K562 (cell line): Measurements from ENCODE around the gene TFEB. TPM values are rescaled to one million over a fixed set of nuclear protein-coding genes. Genes with fewer than 3 reads are reported as not detected.
A peak's percentile ranks its signal among the peaks of the same experiment; 100 is the strongest.

Experiments
- ATAC-seq: fragments of 200-7000 bp; cut with Tn5 transposase; 3 replicates; pipeline ENCODE4 v1.9.1; 2020; ENCODE audit warnings: moderate library complexity
- BruUV-seq: library from RNA; stranded (reverse); fragments of 400-500 nt; replicated peaks from 2 replicates; lab custom pipeline; 2021; lab: Mats Ljungman, UMichigan
- CTCF ChIA-PET: fragments of 300-600 bp; formaldehyde crosslinking; extraction: SDS; loops from one replicate; lab custom pipeline; 2021; ENCODE audit warnings: low intra/inter-chr PET ratio; lab: Yijun Ruan, JAX
- POLR2A ChIA-PET: fragments of 300-600, 350-650 bp; sonication (Branson Sonifier 250); formaldehyde crosslinking; extraction: SDS; loops from one replicate; lab custom pipeline; 2021; ENCODE audit warnings: antibody characterized with exemption, inconsistent platforms; lab: Yijun Ruan, JAX
- DNase-seq, 4 experiments: peaks; one replicate each; pipeline versions ENCODE4 v3.0.0 to v3.0.0-alpha.2; 2011 to 2018; ENCODE audit warnings: low spot score in 3 of 4, mixed read lengths in 3 of 4; ENCODE audit errors: extremely low read depth in 1 of 4
- FAIRE-seq: peaks from 2 replicates; lab custom pipeline; 2011; peaks lifted over from hg19 to GRCh38; lab: Jason Lieb, UNC
- H2AFZ ChIP-seq: 2 replicates; pipeline ENCODE4 v1.6.0; 2011; ENCODE audit warnings: low read depth, low read length, control low read depth, inconsistent platforms
- H3K27ac ChIP-seq: fragments of 200-600 bp; 3 replicates; pipeline ENCODE4 v1.8.0; 2011; ENCODE audit warnings: low read depth, mild to moderate bottlenecking, control low read depth, inconsistent platforms, low read length, moderate library complexity, mixed read lengths; ENCODE audit errors: extremely low read depth
- H3K27me3 ChIP-seq, 2 experiments: fragments of 300-600 bp in 1 of 2; 2 replicates in 1 of 2; 3 replicates in 1 of 2; pipeline versions ENCODE4 v1.6.0 to v1.8.0; 2011; ENCODE audit warnings: inconsistent platforms in 2 of 2, low read length in 2 of 2, mild to moderate bottlenecking in 1 of 2, mixed read lengths in 1 of 2, moderate library complexity in 1 of 2; ENCODE audit not compliant: control insufficient read depth in 2 of 2, insufficient read depth in 2 of 2
- H3K36me3 ChIP-seq: fragments of 300-600 bp; 3 replicates; pipeline ENCODE4 v1.8.0; 2011; ENCODE audit warnings: mild to moderate bottlenecking, low read length, inconsistent platforms; ENCODE audit not compliant: control insufficient read depth, insufficient read depth
- H3K4me1 ChIP-seq, 2 experiments: fragments of 200-600 bp in 1 of 2; replicated peaks in 1 of 2; 2 replicates in 1 of 2; 3 replicates in 1 of 2; pipeline versions ENCODE4 v1.5.1 to v1.8.0; 2011; ENCODE audit warnings: inconsistent platforms in 2 of 2, low read length in 2 of 2, mild to moderate bottlenecking in 1 of 2, mixed read lengths in 1 of 2, moderate library complexity in 1 of 2; ENCODE audit not compliant: control insufficient read depth in 2 of 2, insufficient read depth in 2 of 2
- H3K4me2 ChIP-seq: 2 replicates; pipeline ENCODE4 v1.6.1; 2011; ENCODE audit warnings: low read length, control low read depth, inconsistent platforms, mixed read lengths; ENCODE audit not compliant: insufficient read depth
- H3K4me3 ChIP-seq: fragments of 200-600 bp; sonication (generic), shearing (Covaris generic); 2 replicates; pipeline ENCODE4 v1.5.1; 2016; ENCODE audit warnings: control low read depth, inconsistent platforms
- H3K79me2 ChIP-seq: fragments of 200-600 bp; 3 replicates; pipeline ENCODE4 v1.8.0; 2011; ENCODE audit warnings: low read length, inconsistent platforms; ENCODE audit not compliant: control insufficient read depth, insufficient read depth
- H3K9ac ChIP-seq, 2 experiments: 2 replicates each; pipeline versions ENCODE4 v1.6.0 to v1.6.1; 2011; ENCODE audit warnings: low read depth in 2 of 2, low read length in 2 of 2, control low read depth in 1 of 2, inconsistent platforms in 1 of 2, mild to moderate bottlenecking in 1 of 2, mixed read lengths in 1 of 2; ENCODE audit not compliant: insufficient read depth in 1 of 2
- H3K9me1 ChIP-seq: one replicate; pipeline ENCODE4 v1.6.0; 2011; ENCODE audit warnings: inconsistent platforms, mild to moderate bottlenecking, low read length, moderate library complexity; ENCODE audit not compliant: control insufficient read depth, insufficient read depth
- H3K9me3 ChIP-seq: replicated peaks from 2 replicates; pipeline ENCODE4 v1.5.1; 2011; ENCODE audit warnings: low read depth, low read length, inconsistent platforms; ENCODE audit not compliant: control insufficient read depth, insufficient read depth
- H4K20me1 ChIP-seq: replicated peaks from 2 replicates; pipeline ENCODE4 v1.6.1; 2011; ENCODE audit warnings: low read length, inconsistent platforms, mixed read lengths; ENCODE audit not compliant: control insufficient read depth, insufficient read depth
- CBX1 ChIP-seq: sonication (generic); IDR thresholded peaks from 2 replicates; pipeline ENCODE4 v1.6.1; 2016; ENCODE audit warnings: antibody characterized with exemption, low read depth, mild to moderate bottlenecking
- GTF2F1 ChIP-seq: IDR thresholded peaks from 2 replicates; pipeline ENCODE4 v1.6.1; 2011; ENCODE audit warnings: low read depth, low read length, improper control_type of control experiment
- KDM1A ChIP-seq, 2 experiments: fragments of 450-650 bp; IDR thresholded peaks; 2 replicates each; pipeline ENCODE4 v1.6.1; 2016; ENCODE audit warnings: mild to moderate bottlenecking in 2 of 2
- MCM7 ChIP-seq, 2 experiments: fragments of 450-650 bp; IDR thresholded peaks; 2 replicates each; pipeline ENCODE4 v1.6.1; 2016 to 2018
- NR2C2 ChIP-seq, 2 experiments: fragments of 200-800 bp in 1 of 2; sonication (Bioruptor generic) in 1 of 2; sonication (generic) in 1 of 2; formaldehyde crosslinking in 1 of 2; IDR thresholded peaks; 2 replicates each; pipeline versions ENCODE4 v1.6.1 to v1.8.0; 2016 to 2022; ENCODE audit warnings: mild to moderate bottlenecking in 1 of 2, missing compliant biosample characterization in 1 of 2, missing genetic modification characterization in 1 of 2, missing genetic modification reagents in 1 of 2
- PTBP1 ChIP-seq: fragments of 200-400 bp; formaldehyde crosslinking; IDR thresholded peaks from 2 replicates; pipeline ENCODE4 v1.6.1; 2017; ENCODE audit warnings: low read depth, low read length
- RCOR1 ChIP-seq, 2 experiments: IDR thresholded peaks; 2 replicates each; pipeline ENCODE4 v1.6.1; 2012; ENCODE audit warnings: low read depth in 2 of 2, low read length in 2 of 2, borderline replicate concordance in 1 of 2, improper control_type of control experiment in 1 of 2
- SRF ChIP-seq, 2 experiments: fragments of 250-450, 450-650 bp in 1 of 2; sonication (Bioruptor Pico) in 1 of 2; sonication (generic) in 1 of 2; formaldehyde crosslinking; IDR thresholded peaks; 2 replicates each; pipeline versions ENCODE4 v1.5.0 to v1.5.1; 2020 to 2022; ENCODE audit warnings: mild to moderate bottlenecking in 1 of 2, missing genetic modification reagents in 1 of 2
- ZNF280A ChIP-seq: fragments of 450-650 bp; IDR thresholded peaks from 2 replicates; pipeline ENCODE4 v1.6.1; 2018; ENCODE audit warnings: mild to moderate bottlenecking, low read depth; ENCODE audit not compliant: partially characterized antibody
- ZNF445 ChIP-seq: fragments of 250-450 bp; sonication (Bioruptor Pico); IDR thresholded peaks from 2 replicates; pipeline ENCODE4 v1.4.0; 2020; ENCODE audit warnings: low read depth, mild to moderate bottlenecking, moderate library complexity
- ZNF583 ChIP-seq: fragments of 250-450 bp; sonication (Bioruptor Pico); IDR thresholded peaks from 2 replicates; pipeline ENCODE4 v1.4.0; 2020
- WGBS: fragments of 100-300 bp; shearing (Covaris generic); methylation state at CpG from one replicate; pipeline ENCODE4 v1.1.6; 2016; ENCODE audit warnings: low coverage, mixed read lengths; ENCODE audit not compliant: insufficient coverage; ENCODE audit errors: missing lambda C conversion rate; 5-methylcytosine and 5-hydroxymethylcytosine counted together
- in situ Hi-C: fragments of 300-500 bp; cut with MboI; formaldehyde crosslinking; loops from 4 replicates; pipeline ENCODE4 v1.15.0; 2018; ENCODE audit warnings: inconsistent platforms, mixed read lengths
- intact Hi-C: fragments of 100-400 bp; cut with micrococcal nuclease; formaldehyde crosslinking; loops from 2 replicates; pipeline ENCODE4 v1.14.2; 2022
- polyA plus RNA-seq, 8 experiments: library from polyadenylated mRNA; depleted of rRNA in 4 of 8; stranded (reverse) in 5 of 8; unstranded in 3 of 8; fragments of >200 nt; fragmentation: Nextera tagmentation in 2 of 8; fragmentation: Illumina TruSeq in 1 of 8; extraction: Ambion mirVana in 2 of 8; extraction: Trizol in 1 of 8; gene quantifications; 2 replicates each; pipeline versions ENCODE4 v1.2.1 to v1.2.3, GENCODE V29; 2011 to 2014; ENCODE audit warnings: inconsistent platforms in 1 of 8, missing spikeins in 1 of 8
- total RNA-seq, 7 experiments: library from RNA; depleted of rRNA in 6 of 7; stranded (reverse); fragments of >200 nt in 6 of 7; fragmentation: Illumina TruSeq in 2 of 7; extraction: Trizol in 2 of 7; gene quantifications; 2 replicates each; pipeline versions ENCODE4 v1.2.1 to v1.2.3, GENCODE V29; 2011 to 2021; ENCODE audit warnings: low replicate concordance in 1 of 7
- TF ChIP-seq, protein P1 (sequence below): fragments of 450-650 bp; IDR thresholded peaks from 2 replicates; pipeline ENCODE4 v1.6.1; 2016; ENCODE audit warnings: mild to moderate bottlenecking
- TF ChIP-seq, protein P2 (sequence below): fragments of 250-450 bp; sonication (Bioruptor Pico); IDR thresholded peaks from 2 replicates; pipeline ENCODE4 v1.4.0; 2020; ENCODE audit warnings: borderline replicate concordance

TFEB gene
- total and polyA plus RNA-seq, 9 of the 15 experiments (the other 6 are each of a cell fraction or from before 2014, with no cell fraction given), result 0.04 to 4.7 (median 2.0) TPM

DNA sequence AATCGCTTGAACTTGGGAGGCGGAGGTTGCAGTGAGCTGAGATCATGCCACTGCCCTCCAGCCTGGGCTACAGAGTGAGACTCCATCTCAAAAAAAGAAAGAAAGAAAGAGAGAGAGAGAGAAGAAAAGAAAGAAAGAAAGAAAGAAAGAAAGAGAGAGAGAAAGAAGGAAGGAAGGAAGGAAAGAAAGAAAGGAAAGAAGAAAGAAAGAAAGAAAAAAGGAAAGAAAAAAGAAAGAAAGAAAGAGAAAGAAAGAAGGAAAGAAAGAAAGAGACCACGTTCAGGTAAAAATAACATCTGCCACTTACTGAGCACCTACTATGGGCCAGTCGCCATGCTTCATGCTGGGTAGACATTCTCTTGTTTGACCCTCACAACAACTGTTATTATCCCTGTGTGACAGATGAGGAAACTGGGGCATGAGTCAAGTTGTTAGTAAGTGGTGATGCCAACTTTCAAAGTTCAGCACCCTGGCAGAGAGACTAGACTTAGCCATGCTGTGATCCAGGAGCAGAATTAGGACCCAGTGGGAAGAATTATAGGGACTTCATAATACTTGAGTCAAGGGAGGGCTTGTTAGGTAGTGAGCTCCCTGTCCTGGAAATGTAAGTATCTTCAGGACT lies 30.7 kb upstream of the TFEB start (continued):
- TF ChIP-seq ZNF280A, result peak; percentile 35

DNA sequence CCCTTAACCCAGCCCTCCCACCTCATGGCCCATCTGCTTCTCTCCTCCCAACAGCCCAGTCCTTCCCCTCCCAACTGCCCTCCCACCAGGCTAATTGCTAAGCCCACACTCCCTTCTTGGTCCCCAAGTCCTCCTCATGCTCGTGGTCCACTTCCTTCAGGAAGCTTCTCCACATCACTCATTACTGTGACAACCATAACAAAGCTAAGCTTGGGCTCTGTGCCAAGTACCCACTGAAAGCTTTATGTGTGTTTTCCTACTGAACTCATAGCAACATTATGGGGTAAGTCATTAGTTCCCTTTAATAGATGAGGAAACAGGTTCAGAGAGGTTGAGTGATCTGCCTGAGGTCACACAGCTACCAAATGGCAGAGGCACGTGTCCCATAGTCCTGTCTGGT lies 28.1 kb upstream of the TFEB start:
- intact Hi-C loops (no loop called here), in situ Hi-C loops (no loop called here)
- Histone ChIP-seq H3K36me3 (no peaks in the 10 kb centered on the region), H3K4me3 (no peak overlapping the region), H3K27me3 (peaks cover 7 to 39% of the 10 kb centered on the region in 2 experiments; a peak in 3 of 5 replicates), H3K4me1 (peaks cover 19 to 23% of the 10 kb centered on the region in 2 experiments), H3K27ac (no peak overlapping the region), H3K4me2 (no peak overlapping the region), H3K79me2 (no peaks in the 10 kb centered on the region), H3K9me1 (no peaks in the 10 kb centered on the region), H2AFZ (no peak overlapping the region), H3K9ac (peak overlapping the region in 1 of 2 experiments; percentile 56; a peak in 1 of 4 replicates), H4K20me1 (no peaks in the 10 kb centered on the region), H3K9me3 (no peaks in the 10 kb centered on the region)
- BruUV-seq, result no TSS peak
- POLR2A ChIA-PET, result interaction anchor here (0.6 to 0.9 kb wide), 2 partner anchors 23 to 90 kb away, joined by 3 read pairs; no protein-coding TSS in a partner anchor
- CTCF ChIA-PET, result no interaction called here
- ATAC-seq, result no peak
- no peak for DNase-seq
- FAIRE-seq, result no peak
- WGBS, result 3% methylated on average over 2 of the region's 2 CpGs
- TF ChIP-seq GTF2F1, result no peak
- no peak for TF ChIP-seq NR2C2 (CRISPR knock-in tag; IDR thresholded peaks at IDR 0.05)
- no peak for TF ChIP-seq NR2C2 (tag; IDR thresholded peaks at IDR 0.05)
- TF ChIP-seq SRF (CRISPR knock-in tag; IDR thresholded peaks at IDR 0.05), result no peak
- 0 out of 4 replicates have a peak, but pooled peaks of 1 of the 2 experiments have one; percentile 13 for TF ChIP-seq RCOR1 (IDR thresholded peaks at IDR 0.05; ENCODE audit: borderline replicate concordance in 1 of 2, low read depth in 2 of 2, low read length in 2 of 2)
- TF ChIP-seq MCM7 (IDR thresholded peaks at IDR 0.05), result no peak
- TF ChIP-seq, protein P1, sequence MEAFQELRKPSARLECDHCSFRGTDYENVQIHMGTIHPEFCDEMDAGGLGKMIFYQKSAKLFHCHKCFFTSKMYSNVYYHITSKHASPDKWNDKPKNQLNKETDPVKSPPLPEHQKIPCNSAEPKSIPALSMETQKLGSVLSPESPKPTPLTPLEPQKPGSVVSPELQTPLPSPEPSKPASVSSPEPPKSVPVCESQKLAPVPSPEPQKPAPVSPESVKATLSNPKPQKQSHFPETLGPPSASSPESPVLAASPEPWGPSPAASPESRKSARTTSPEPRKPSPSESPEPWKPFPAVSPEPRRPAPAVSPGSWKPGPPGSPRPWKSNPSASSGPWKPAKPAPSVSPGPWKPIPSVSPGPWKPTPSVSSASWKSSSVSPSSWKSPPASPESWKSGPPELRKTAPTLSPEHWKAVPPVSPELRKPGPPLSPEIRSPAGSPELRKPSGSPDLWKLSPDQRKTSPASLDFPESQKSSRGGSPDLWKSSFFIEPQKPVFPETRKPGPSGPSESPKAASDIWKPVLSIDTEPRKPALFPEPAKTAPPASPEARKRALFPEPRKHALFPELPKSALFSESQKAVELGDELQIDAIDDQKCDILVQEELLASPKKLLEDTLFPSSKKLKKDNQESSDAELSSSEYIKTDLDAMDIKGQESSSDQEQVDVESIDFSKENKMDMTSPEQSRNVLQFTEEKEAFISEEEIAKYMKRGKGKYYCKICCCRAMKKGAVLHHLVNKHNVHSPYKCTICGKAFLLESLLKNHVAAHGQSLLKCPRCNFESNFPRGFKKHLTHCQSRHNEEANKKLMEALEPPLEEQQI, result no peak
- TF ChIP-seq, protein P2, sequence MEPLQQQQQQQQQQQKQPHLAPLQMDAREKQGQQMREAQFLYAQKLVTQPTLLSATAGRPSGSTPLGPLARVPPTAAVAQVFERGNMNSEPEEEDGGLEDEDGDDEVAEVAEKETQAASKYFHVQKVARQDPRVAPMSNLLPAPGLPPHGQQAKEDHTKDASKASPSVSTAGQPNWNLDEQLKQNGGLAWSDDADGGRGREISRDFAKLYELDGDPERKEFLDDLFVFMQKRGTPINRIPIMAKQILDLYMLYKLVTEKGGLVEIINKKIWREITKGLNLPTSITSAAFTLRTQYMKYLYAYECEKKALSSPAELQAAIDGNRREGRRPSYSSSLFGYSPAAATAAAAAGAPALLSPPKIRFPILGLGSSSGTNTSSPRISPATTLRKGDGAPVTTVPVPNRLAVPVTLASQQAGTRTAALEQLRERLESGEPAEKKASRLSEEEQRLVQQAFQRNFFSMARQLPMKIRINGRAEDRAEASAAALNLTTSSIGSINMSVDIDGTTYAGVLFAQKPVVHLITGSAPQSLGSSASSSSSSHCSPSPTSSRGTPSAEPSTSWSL (CRISPR knock-in tag), result no peak
- no peak for TF ChIP-seq ZNF583 (CRISPR knock-in tag)
- TF ChIP-seq CBX1, result 0 out of 2 replicates have a peak, but pooled peaks have one; percentile 31
- no peak for TF ChIP-seq ZNF445 (CRISPR knock-in tag)
- TF ChIP-seq KDM1A (IDR thresholded peaks at IDR 0.05), result peak; percentile 44 to 52; a peak in 2 of 4 replicates
- TF ChIP-seq PTBP1, result 0 out of 2 replicates have a peak, but pooled peaks have one; percentile 47
